ENCODE measurements around the gene CAMKK2.

- TF ChIP-seq EZH2phosphoT487 (IDR thresholded peaks at IDR 0.05; ENCODE audit: borderline replicate concordance) = no peak
- no peak for TF ChIP-seq CTCF (conservative IDR thresholded peaks at IDR 0.05; ENCODE audit: low read length)
Observed at GRCh38 chr12:121248622-121249021, 47.9 kb downstream of the CAMKK2 start.
